T-helper 17 cell (primary cell): Measurements from ENCODE around the gene AKT1. TPM values are rescaled to one million over a fixed set of nuclear protein-coding genes. Genes with fewer than 3 reads are reported as not detected.

Experiments
- ATAC-seq: fragments of 150-1000 bp; cut with Tn5 transposase; 2 replicates; pipeline ENCODE4 v1.10.0; 2021; ENCODE audit warnings: mild to moderate bottlenecking, moderate library complexity
- DNase-seq, 3 donors: peaks; one replicate each; pipeline versions ENCODE4 v3.0.0 to v3.0.0-alpha.2; 2020 to 2021
- H3K9me3 ChIP-seq: one replicate; pipeline ENCODE4 v1.7.0; 2013; ENCODE audit warnings: low read length, mild to moderate bottlenecking; ENCODE audit not compliant: control insufficient read depth, poor library complexity, severe bottlenecking
- H3K27ac Mint-ChIP-seq: one replicate; pipeline ENCODE4 v1.8.0; 2022; ENCODE audit warnings: mild to moderate bottlenecking, moderate library complexity, mixed read lengths
- H3K27me3 Mint-ChIP-seq: one replicate; pipeline ENCODE4 v1.8.0; 2022; ENCODE audit warnings: mixed read lengths
- H3K36me3 Mint-ChIP-seq: one replicate; pipeline ENCODE4 v1.8.0; 2022; ENCODE audit warnings: low read depth, mixed read lengths
- H3K4me1 Mint-ChIP-seq: one replicate; pipeline ENCODE4 v1.8.0; 2022; ENCODE audit warnings: mild to moderate bottlenecking, mixed read lengths
- H3K4me3 Mint-ChIP-seq: one replicate; pipeline ENCODE4 v1.8.0; 2022; ENCODE audit warnings: mild to moderate bottlenecking, moderate library complexity, mixed read lengths
- total RNA-seq, 4 donors: library from RNA in 2 of 4; stranded (reverse) in 2 of 4; gene quantifications; one replicate each; pipeline ENCODE4 v1.2.3 and lab custom pipeline; 2022 to 2026

The AKT1 gene
- total RNA-seq, 2 donors from 2014 or later, result 72.4 to 77.2 TPM

DNA sequence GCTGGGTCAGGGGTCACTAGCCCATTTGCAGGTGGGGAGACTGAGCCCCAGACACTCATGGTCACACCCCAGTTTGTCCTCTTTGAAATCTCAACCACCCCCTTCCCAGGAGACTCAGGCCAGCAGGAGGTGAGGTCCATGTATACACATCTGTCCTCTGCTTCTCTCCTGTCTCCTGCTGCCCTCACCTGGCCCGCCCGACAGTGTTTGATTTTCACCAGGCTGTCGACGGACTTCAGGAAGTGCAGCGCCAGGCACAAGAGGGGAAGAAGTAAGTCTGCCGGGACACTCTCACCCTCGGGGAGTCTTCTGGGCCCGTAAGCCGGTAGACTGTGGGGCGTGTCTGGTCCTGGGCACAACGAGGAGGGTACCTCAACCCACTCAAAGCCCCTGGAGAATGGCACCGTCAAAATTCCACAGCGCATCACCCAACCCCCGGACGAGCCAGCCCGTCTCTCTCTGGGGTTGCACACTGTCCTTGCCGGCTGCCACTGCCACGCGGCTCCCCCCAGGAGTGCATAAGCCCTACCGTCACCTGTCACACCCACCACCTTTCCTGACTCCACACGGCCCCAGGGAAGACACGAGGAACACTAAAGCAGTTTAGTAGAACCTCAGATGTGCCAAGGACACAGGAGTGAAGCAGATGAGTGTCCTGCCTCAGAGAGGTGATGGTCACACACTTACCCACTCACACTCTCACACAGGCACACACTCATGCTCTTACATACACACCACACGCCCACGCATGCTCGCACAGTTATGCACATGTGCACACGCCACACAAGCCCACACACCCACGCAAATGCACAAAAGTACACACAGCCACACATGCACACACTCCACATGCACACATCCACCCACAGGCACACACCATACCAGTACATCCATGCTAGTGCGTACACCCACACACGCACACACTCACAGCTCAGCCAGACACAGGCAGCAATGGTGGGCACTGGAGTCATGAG is 55.7 kb downstream of the AKT1 start:
- H3K9me3 ChIP-seq, result no peaks in the 10 kb centered on the region
- ATAC-seq (no peak), DNase-seq (no peak)
- Mint-ChIP-seq H3K27me3 (no peaks in the 10 kb centered on the region), H3K4me3 (no peak overlapping the region), H3K4me1 (peaks cover 4% of the 10 kb centered on the region), H3K36me3 (no peaks in the 10 kb centered on the region), H3K27ac (no peak overlapping the region)

DNA sequence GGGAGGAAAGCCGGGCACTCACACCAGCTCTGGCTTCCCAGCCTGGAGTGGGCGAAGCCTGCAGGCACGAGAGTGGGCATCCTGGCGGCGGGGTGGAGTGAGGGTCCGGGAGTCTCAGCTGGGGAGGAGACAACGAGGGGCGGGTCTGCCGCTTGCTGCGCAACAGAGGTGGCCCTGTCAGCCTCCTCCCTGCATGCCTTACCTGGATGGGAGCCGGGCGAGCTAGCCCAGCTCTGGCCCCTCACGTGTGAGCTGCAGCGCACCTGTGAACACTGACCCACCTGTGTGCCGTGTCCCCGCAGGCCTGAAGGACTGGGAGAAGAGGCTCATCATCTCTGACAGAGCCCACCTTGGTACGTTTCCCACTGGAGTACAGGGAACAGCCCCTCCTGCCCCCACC is 56.5 kb downstream of the AKT1 start:
- Mint-ChIP-seq H3K27ac (no peak overlapping the region), H3K4me1 (peaks cover 4% of the 10 kb centered on the region), H3K4me3 (no peak overlapping the region), H3K27me3 (no peaks in the 10 kb centered on the region), H3K36me3 (no peaks in the 10 kb centered on the region)
- DNase-seq (no peak), ATAC-seq (no peak)
- H3K9me3 ChIP-seq, result no peaks in the 10 kb centered on the region

DNA sequence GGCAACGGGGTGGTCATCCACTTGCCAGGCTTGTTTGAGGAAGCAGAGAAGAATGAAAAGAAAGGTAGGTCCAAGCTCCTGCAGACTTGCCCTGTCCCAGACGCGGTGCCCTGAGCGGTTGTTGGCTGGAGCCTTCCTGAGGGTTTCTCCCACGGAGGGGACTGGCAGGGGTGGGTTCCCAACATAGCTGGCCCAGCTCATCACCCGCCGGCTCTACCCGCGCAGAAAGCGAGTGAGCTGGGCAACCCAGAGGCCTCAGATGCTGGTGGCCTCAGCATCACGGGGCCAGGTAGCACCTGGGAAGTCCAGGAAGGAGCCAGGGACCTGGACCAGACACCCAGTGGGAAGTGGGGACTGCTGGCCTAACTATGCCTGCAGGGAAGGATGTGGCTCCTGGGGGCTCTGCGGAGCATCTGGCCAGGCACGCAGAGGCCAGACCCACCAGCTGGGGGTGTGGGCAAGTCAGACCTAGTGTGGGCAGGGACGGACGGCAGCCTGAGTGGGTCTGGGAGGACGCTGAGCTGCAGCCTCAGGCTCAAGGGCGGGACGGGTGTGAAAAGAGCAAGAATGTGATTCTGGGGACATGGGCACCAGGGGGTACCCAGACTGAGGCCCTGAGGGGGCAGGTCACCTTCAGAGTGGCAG is 57.1 kb downstream of the AKT1 start:
- H3K9me3 ChIP-seq, result no peaks in the 10 kb centered on the region
- Mint-ChIP-seq H3K27me3 (no peaks in the 10 kb centered on the region), H3K27ac (no peak overlapping the region), H3K4me3 (no peak overlapping the region), H3K4me1 (peaks cover 4% of the 10 kb centered on the region), H3K36me3 (no peaks in the 10 kb centered on the region)
- ATAC-seq, result no peak
- DNase-seq, result no peak

DNA sequence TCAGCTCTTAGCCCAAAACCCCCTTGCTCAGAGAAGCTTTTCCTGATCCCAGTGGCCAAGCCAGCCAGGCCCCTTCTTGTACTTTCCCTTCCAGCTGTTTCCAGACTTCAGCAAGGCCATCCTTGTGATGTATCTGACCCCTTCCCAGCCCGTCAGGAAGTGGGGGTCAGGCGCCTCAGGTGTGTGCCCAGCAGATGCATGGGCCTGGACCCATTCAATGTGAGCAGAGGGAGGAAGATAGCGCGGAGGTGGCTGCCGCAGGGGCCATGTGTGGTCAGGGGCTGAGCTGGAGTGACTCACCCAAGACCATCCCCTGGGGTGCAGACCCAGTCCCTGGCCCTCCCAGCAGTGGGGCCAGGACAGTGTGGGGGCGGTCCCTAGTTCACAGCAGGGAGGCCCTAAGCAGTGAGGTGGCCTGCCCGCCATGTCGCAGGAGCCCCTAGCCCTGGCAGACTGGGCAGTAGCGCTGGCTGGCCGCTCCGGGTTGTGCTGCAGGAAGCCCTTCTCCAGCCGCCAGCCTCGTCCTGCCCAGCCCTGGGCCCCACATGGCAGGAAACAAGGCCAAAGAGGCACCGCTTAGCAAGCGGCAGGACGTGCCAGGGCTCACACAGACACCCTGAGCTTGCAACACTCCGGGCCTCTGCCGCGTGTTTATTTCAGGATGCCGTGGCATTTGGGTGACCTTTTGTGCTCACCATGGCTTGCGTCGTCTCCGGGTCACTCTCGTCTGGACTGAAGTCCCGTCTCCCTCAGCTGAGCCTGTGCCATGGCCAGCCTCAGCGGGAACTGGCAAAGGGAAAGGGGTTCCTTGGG is 59.5 kb downstream of the AKT1 start:
- no peak overlapping the region for H3K27ac Mint-ChIP-seq
- ATAC-seq, result no peak

DNA sequence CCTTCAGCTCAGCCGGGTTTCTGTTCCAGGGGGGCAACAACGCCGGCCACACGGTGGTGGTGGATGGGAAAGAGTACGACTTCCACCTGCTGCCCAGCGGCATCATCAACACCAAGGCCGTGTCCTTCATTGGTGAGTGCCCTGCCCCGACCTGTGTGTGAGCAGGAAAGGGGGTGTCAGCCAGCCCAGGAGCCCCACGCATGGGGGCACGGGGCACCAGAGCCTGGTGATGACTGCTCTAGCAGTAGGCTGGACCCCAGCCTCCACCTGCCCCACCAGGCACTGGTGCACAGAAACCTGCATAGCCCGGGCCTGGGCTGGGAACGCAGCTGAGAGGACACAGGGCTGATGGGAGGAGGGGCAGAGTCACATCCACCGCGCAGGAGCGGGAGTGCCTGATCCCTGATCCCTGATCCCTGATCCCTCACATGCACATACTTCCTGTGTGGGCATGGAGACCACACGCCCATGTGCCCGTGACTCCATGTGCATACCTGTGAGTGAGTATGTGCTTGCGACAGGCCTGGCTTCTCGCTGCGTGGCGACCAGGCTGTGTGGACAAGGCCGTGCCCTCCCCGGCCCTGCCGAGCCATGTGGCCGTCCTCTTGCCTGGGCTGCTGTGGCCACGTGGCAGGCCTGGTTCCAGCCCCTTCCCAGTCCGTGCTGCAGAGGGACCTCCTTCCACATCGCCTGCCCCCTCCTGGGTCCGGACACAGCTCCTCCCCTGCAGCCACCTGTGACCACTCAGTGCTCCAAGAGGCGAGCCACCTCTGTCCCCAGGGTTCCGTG is 60.4 kb downstream of the AKT1 start:
- no peaks in the 10 kb centered on the region for H3K27me3 Mint-ChIP-seq
- ATAC-seq, result no peak

More for the DNA sequence above, 59.5 kb downstream of the AKT1 start:
- Mint-ChIP-seq H3K27me3 (no peaks in the 10 kb centered on the region), H3K4me3 (no peak overlapping the region), H3K4me1 (peaks cover 4% of the 10 kb centered on the region), H3K36me3 (no peaks in the 10 kb centered on the region)
- H3K9me3 ChIP-seq, result no peaks in the 10 kb centered on the region
- no peak for DNase-seq

DNA sequence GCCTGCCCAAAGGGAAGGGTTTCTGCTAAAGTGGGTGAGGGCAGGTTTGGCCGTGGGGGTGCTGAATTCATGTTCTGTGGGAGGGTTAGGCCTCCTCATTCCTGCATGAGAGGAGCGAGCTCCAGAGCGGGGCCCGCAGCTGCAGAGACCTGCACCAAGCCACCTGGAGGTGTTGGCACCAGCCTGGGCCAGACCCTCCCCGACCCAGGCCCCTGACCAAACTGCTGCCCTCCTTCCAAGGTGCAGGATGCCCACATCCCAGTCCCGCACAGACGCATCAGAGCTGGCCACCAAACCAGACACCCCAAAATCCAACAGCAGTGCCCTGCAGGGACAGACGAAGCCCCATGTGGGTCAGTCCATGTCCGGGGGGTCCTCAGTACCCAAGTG is 61.0 kb downstream of the AKT1 start:
- H3K36me3 Mint-ChIP-seq, result no peaks in the 10 kb centered on the region
- DNase-seq, result no peak
- no peaks in the 10 kb centered on the region for H3K27me3 Mint-ChIP-seq
- H3K27ac Mint-ChIP-seq, result no peak overlapping the region
- H3K9me3 ChIP-seq, result no peaks in the 10 kb centered on the region
- H3K4me3 Mint-ChIP-seq, result no peak overlapping the region
- no peak for ATAC-seq
- H3K4me1 Mint-ChIP-seq, result peaks cover 2% of the 10 kb centered on the region

More for the DNA sequence above, 60.4 kb downstream of the AKT1 start:
- H3K4me1 Mint-ChIP-seq, result peaks cover 3% of the 10 kb centered on the region
- H3K27ac Mint-ChIP-seq, result no peak overlapping the region
- no peak for DNase-seq
- no peak overlapping the region for H3K4me3 Mint-ChIP-seq
- H3K36me3 Mint-ChIP-seq, result no peaks in the 10 kb centered on the region
- H3K9me3 ChIP-seq, result no peaks in the 10 kb centered on the region

DNA sequence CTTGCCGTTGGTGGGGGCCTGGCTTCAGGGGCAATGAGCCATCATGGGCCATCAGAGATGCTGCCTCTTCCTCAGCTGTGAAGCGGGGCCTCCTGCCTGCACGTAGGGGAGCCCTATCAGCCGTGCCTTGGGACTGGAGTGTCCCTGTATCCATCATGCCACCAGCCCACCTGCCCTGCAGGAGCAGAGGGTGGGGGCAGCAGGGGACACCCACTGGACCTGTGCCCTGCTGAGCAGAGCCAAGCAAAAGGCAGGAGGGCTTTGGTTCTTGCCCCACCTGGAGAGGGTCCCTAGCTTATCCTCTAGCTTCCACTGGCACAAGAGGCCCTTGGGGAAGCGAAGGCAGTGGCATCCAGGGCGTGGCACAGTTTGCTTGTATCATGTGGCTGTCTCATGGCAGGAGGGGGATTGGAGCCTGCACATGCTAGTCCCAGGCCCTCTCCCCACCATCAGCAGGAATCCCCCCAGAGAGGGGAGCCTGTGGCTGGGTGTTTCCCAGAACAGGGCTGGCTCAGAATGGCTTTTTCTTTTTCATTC is 61.4 kb downstream of the AKT1 start:
- no peaks in the 10 kb centered on the region for H3K27me3 Mint-ChIP-seq
- H3K9me3 ChIP-seq, result no peaks in the 10 kb centered on the region
- H3K4me3 Mint-ChIP-seq, result no peak overlapping the region
- H3K36me3 Mint-ChIP-seq, result no peaks in the 10 kb centered on the region
- H3K27ac Mint-ChIP-seq, result no peak overlapping the region
- ATAC-seq, result no peak
- peaks cover 2% of the 10 kb centered on the region for H3K4me1 Mint-ChIP-seq
- no peak for DNase-seq

DNA sequence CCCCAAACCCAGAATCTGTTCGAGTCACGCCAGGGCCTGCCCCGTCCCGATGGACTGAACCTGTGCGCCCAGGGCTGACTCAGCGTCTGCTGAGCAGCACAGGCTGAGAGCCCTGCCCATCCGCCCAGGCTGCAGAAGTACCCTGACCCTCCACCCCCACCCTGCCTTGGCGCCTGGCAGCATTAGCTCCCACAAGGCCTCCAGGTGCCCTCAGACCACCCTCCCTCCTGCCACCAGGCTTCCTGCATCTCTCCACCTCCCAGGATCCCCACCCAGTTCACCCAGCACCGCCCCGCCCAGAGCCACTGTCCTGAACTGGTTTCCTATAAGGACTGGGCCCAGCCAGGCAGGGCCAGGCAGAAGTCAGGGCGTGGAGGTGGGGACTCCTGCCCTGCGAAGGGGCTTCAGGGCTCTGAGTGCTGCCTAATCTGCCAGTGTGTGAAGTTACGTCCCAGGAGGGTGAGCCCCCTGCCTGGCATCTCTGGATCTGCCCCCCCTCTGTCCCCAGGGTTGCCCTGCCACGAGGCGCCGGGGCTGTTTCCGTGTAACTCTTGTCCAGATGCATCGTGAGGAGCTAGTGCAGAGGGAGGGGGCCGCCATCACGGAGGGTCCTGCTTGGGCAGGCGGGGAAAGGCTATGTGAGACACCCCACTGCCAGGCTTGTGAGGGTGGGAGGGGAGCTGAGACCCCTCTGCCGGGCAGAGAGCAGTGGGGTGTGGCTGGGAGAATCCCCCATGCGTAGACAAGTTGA is 62.4 kb downstream of the AKT1 start:
- no peaks in the 10 kb centered on the region for H3K9me3 ChIP-seq
- Mint-ChIP-seq H3K36me3 (no peaks in the 10 kb centered on the region), H3K27ac (no peak overlapping the region), H3K4me3 (no peak overlapping the region), H3K4me1 (peaks cover 2% of the 10 kb centered on the region), H3K27me3 (no peaks in the 10 kb centered on the region)
- no peak for DNase-seq
- ATAC-seq, result no peak

DNA sequence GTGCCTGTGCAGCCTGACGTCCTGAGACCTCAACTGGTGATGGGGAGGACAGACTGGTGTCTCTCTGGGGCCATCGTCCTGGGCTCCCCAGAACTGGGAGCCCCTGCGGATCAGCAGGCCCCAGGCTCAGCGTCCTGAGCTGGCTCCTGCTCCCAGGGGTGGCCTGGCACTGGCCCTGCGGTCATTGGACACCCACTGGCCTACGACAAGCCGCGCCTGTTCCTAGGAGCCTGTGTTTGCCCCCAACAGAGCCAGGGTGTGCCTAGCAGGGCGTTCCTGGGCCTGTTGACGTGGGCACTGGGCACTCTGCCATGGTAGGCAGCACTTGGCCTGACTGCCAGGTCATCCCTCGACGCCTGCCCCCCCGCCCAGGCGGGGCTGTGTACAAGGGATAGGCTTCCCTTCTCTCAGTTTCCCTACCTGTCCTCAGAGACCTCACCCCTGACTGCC is 63.2 kb downstream of the AKT1 start:
- Mint-ChIP-seq H3K27ac (no peak overlapping the region), H3K27me3 (no peaks in the 10 kb centered on the region), H3K4me3 (no peak overlapping the region), H3K4me1 (peaks cover 6% of the 10 kb centered on the region), H3K36me3 (no peaks in the 10 kb centered on the region)
- no peaks in the 10 kb centered on the region for H3K9me3 ChIP-seq
- ATAC-seq (no peak), DNase-seq (no peak)

DNA sequence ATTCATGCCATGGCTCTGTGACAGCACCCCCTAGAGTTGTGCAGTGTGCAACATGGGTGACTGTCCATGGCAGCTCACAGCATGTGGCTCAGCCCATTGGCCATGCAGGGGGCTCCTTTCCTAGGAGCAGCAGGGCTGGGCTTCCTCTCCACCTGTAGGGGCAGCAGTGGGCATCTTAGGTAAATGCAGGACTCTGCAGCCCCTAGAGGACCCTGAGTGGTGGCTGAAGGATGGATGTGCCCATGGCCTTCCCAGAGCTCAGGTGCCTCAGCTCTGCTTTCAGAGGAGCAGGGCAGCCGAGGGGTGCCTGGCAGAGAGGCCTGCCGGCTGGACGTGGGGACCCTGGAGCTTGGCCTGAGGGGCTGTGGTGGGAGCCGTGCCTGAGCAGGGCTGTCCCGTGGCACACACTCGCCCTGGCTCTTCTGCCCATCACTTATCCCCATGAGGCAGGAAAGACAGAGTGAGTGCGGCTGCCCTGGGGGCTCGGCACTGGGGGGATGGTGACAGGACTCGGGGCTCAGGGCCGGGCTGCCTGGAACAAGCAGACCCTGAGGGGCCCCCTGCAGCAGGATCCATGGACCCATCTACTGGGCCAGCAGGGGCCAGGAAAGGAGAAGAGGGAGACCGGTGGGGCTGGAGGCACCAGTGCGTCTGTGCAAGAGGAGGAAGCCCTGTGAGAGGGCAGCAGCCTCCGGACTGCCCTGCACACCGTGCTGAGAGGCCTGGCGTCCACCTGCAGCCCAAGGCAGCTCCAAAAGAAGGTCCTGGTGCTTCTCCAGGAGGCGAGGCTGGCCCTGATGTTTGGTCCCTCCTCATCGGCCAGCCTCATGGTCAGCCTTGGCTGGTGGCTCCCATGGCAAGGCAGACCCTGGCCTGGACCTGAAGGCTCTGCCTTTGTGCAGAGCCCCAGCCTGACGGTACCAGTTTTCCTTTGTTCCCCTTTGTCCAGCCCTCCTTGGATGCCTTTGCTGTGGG is 63.9 kb downstream of the AKT1 start:
- H3K9me3 ChIP-seq, result no peaks in the 10 kb centered on the region
- H3K36me3 Mint-ChIP-seq, result no peaks in the 10 kb centered on the region
- ATAC-seq, result peak; percentile 35
- no peaks in the 10 kb centered on the region for H3K27me3 Mint-ChIP-seq
- H3K4me3 Mint-ChIP-seq, result no peak overlapping the region
- DNase-seq, result no peak
- H3K4me1 Mint-ChIP-seq, result peaks cover 6% of the 10 kb centered on the region
- H3K27ac Mint-ChIP-seq, result no peak overlapping the region

DNA sequence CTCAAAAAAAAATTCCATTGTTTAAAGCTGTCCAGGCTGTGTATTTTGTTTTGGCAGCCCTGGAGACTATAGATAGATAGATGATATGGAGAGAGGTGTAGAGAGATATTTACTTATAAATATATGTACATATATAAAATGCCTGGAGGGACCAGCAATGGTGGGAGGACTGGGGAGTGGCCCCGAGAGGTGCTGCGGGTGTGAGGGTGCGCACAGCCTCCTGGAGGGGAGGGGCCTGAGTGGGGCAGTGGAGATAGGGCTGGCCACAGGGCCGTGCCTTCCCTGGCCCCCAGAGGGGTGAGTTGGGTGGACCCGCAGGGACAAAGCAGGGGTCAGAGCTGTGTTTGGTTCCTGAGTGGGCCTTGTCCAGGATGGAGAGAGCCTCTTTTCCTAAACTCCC is 65.1 kb downstream of the AKT1 start:
- Mint-ChIP-seq H3K27me3 (no peaks in the 10 kb centered on the region), H3K4me3 (no peak overlapping the region), H3K27ac (no peak overlapping the region), H3K4me1 (peaks cover 6% of the 10 kb centered on the region), H3K36me3 (no peaks in the 10 kb centered on the region)
- no peaks in the 10 kb centered on the region for H3K9me3 ChIP-seq
- ATAC-seq (no peak), DNase-seq (no peak)
